B cell (primary cell): ENCODE results near the gene TSSK2.

Source experiments
- EZH2 ChIP-seq: IDR thresholded peaks from 2 replicates; pipeline ENCODE4 v1.6.1; 2012; ENCODE audit warnings: borderline replicate concordance, low read depth, mild to moderate bottlenecking, moderate library complexity, low read length; ENCODE audit not compliant: insufficient read depth, poor library complexity, severe bottlenecking
- TF ChIP-seq, protein P1 (sequence below): fragments of 200-600 bp; IDR thresholded peaks from one replicate; pipeline ENCODE4 v1.8.0; 2022; ENCODE audit warnings: antibody characterized with exemption, mild to moderate bottlenecking

DNA sequence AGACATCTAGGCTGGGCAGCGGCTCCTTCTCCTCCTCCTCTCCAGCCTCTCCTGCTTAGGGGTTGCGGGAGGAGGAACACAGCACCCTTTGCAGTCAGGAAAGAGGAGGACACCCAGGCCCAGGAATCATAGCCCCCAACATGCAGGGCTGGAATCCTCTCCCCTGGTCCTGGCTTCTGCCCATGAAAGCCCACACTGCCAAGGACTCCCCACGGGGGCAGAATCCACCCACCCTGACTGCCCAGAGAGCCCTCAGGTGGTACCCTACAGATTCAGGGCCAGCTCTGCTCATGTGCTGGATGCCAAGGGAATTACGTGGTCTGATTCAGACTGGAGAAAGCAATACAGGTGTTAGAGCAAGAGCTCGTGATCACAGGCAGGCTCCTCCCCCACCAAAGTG lies 8.9 kb downstream of the TSSK2 start:
- TF ChIP-seq, protein P1, sequence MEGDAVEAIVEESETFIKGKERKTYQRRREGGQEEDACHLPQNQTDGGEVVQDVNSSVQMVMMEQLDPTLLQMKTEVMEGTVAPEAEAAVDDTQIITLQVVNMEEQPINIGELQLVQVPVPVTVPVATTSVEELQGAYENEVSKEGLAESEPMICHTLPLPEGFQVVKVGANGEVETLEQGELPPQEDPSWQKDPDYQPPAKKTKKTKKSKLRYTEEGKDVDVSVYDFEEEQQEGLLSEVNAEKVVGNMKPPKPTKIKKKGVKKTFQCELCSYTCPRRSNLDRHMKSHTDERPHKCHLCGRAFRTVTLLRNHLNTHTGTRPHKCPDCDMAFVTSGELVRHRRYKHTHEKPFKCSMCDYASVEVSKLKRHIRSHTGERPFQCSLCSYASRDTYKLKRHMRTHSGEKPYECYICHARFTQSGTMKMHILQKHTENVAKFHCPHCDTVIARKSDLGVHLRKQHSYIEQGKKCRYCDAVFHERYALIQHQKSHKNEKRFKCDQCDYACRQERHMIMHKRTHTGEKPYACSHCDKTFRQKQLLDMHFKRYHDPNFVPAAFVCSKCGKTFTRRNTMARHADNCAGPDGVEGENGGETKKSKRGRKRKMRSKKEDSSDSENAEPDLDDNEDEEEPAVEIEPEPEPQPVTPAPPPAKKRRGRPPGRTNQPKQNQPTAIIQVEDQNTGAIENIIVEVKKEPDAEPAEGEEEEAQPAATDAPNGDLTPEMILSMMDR, result no peak
- no peak for TF ChIP-seq EZH2
